Neural progenitor cell (in vitro differentiated cells): ENCODE results near the gene PCDH7. TPM values are rescaled to one million over a fixed set of nuclear protein-coding genes. Genes with fewer than 3 reads are reported as not detected.

ENCODE experiments used
- DNase-seq: peaks from one replicate; pipeline ENCODE4 v3.0.0-alpha.2; 2016; ENCODE audit warnings: low spot score
- H2AFZ ChIP-seq: fragments of 200-600 bp; sonication (generic); replicated peaks from 2 replicates; pipeline ENCODE4 v1.6.1; 2016; ENCODE audit warnings: antibody characterized with exemption
- H3F3A ChIP-seq: fragments of 200-600 bp; sonication (generic); 2 replicates; pipeline ENCODE4 v1.6.1; 2016; ENCODE audit warnings: antibody characterized with exemption, low read depth
- H3K27ac ChIP-seq: fragments of 200-600 bp; sonication (generic); 2 replicates; pipeline ENCODE4 v1.5.1; 2016; ENCODE audit warnings: mild to moderate bottlenecking
- H3K27me3 ChIP-seq: fragments of 200-600 bp; sonication (generic); 2 replicates; pipeline ENCODE4 v1.6.1; 2016; ENCODE audit warnings: mild to moderate bottlenecking, moderate library complexity
- H3K36me3 ChIP-seq: fragments of 200-600 bp; sonication (generic); 2 replicates; pipeline ENCODE4 v1.5.1; 2016
- H3K4me1 ChIP-seq: fragments of 200-600 bp; sonication (generic); 2 replicates; pipeline ENCODE4 v1.6.1; 2016; ENCODE audit warnings: mixed run types
- H3K4me2 ChIP-seq: fragments of 200-600 bp; sonication (generic); 2 replicates; pipeline ENCODE4 v1.6.1; 2016
- H3K4me3 ChIP-seq: fragments of 200-600 bp; sonication (generic); 2 replicates; pipeline ENCODE4 v1.5.1; 2016
- H3K79me2 ChIP-seq: fragments of 200-600 bp; sonication (generic); 2 replicates; pipeline ENCODE4 v1.6.1; 2016; ENCODE audit warnings: low read depth
- H3K9ac ChIP-seq: fragments of 200-600 bp; sonication (generic); 2 replicates; pipeline ENCODE4 v1.6.1; 2016
- H3K9me3 ChIP-seq: fragments of 200-600 bp; sonication (generic); 2 replicates; pipeline ENCODE4 v1.5.1; 2016; ENCODE audit warnings: low read depth
- H4K20me1 ChIP-seq: fragments of 200-600 bp; sonication (generic); 2 replicates; pipeline ENCODE4 v1.6.1; 2016; ENCODE audit warnings: low read depth
- H3K27ac Mint-ChIP-seq: 3 replicates; pipeline ENCODE4 v1.8.0; 2021; ENCODE audit warnings: mixed read lengths
- H3K27me3 Mint-ChIP-seq: 2 replicates; pipeline ENCODE4 v1.8.0; 2022; ENCODE audit warnings: low read depth, mild to moderate bottlenecking, inconsistent platforms, moderate library complexity, mixed read lengths; ENCODE audit not compliant: insufficient read depth
- H3K36me3 Mint-ChIP-seq: 3 replicates; pipeline ENCODE4 v1.8.0; 2021; ENCODE audit warnings: mixed read lengths
- H3K4me1 Mint-ChIP-seq: 3 replicates; pipeline ENCODE4 v1.8.0; 2021; ENCODE audit warnings: mixed read lengths
- H3K4me3 Mint-ChIP-seq: 3 replicates; pipeline ENCODE4 v1.8.0; 2021; ENCODE audit warnings: mild to moderate bottlenecking, moderate library complexity, mixed read lengths
- H3K9me3 Mint-ChIP-seq: 3 replicates; pipeline ENCODE4 v1.8.0; 2020; ENCODE audit warnings: mixed read lengths
- CTCF ChIP-seq: fragments of 200-600 bp; sonication (generic); IDR thresholded peaks from 2 replicates; pipeline ENCODE4 v1.5.1; 2017; ENCODE audit warnings: antibody characterized with exemption, mild to moderate bottlenecking
- EZH2 ChIP-seq: fragments of 200-600 bp; sonication (generic); IDR thresholded peaks from 2 replicates; pipeline ENCODE4 v1.6.1; 2017; ENCODE audit warnings: antibody characterized with exemption, mild to moderate bottlenecking, moderate library complexity
- EZH2phosphoT487 ChIP-seq: fragments of 200-600 bp; sonication (generic); IDR thresholded peaks from 2 replicates; pipeline ENCODE4 v1.6.1; 2017; ENCODE audit warnings: antibody characterized with exemption
- total RNA-seq: library from RNA; depleted of rRNA; stranded (reverse); fragments of >200 nt; gene quantifications from 2 replicates; pipeline ENCODE4 v1.2.3, GENCODE V29; 2015; ENCODE audit warnings: low replicate concordance

The PCDH7 gene
- total RNA-seq, 1 donor from 2014 or later: 7.9 TPM

- TF ChIP-seq EZH2 (no peak), EZH2phosphoT487 (no peak), CTCF (no peak)
- H3K27ac Mint-ChIP-seq: no peak overlapping the region
- Histone ChIP-seq H3K4me3 (no peak overlapping the region), H3K9ac (no peak overlapping the region), H2AFZ (no peak overlapping the region), H3K9me3 (no peaks in the 10 kb centered on the region), H3K4me1 (no peaks in the 10 kb centered on the region), H3F3A (no peaks in the 10 kb centered on the region), H3K79me2 (no peaks in the 10 kb centered on the region), H3K4me2 (no peak overlapping the region), H3K27ac (no peak overlapping the region), H4K20me1 (no peaks in the 10 kb centered on the region), H3K27me3 (no peaks in the 10 kb centered on the region), H3K36me3 (no peaks in the 10 kb centered on the region)
- peaks cover 2% of the 10 kb centered on the region for H3K9me3 Mint-ChIP-seq
- H3K27me3 Mint-ChIP-seq: no peaks in the 10 kb centered on the region
- no peaks in the 10 kb centered on the region for H3K4me1 Mint-ChIP-seq
- no peak overlapping the region for H3K4me3 Mint-ChIP-seq
- peaks cover 2% of the 10 kb centered on the region for H3K36me3 Mint-ChIP-seq
- DNase-seq: no peak
These were observed 35.2 kb downstream of the PCDH7 start for GRCh38 chr4:30755346-30755745.

GRCh38 chr4:30756553-30756952 is 36.4 kb downstream of the PCDH7 start:
- H3K4me3 Mint-ChIP-seq: no peak overlapping the region
- no peaks in the 10 kb centered on the region for H3K27me3 Mint-ChIP-seq
- H3K9ac ChIP-seq: no peak overlapping the region
- H3K4me1 ChIP-seq: no peaks in the 10 kb centered on the region
- no peaks in the 10 kb centered on the region for H3K36me3 ChIP-seq
- H3K36me3 Mint-ChIP-seq: peaks cover 2% of the 10 kb centered on the region
- H2AFZ ChIP-seq: no peak overlapping the region
- H3K27ac Mint-ChIP-seq: no peak overlapping the region
- no peak overlapping the region for H3K4me2 ChIP-seq
- no peaks in the 10 kb centered on the region for H3K27me3 ChIP-seq
- H3K9me3 ChIP-seq: no peaks in the 10 kb centered on the region
- no peaks in the 10 kb centered on the region for H4K20me1 ChIP-seq
- H3K4me1 Mint-ChIP-seq: peaks cover 3% of the 10 kb centered on the region
- peaks cover 2% of the 10 kb centered on the region for H3K9me3 Mint-ChIP-seq
- no peak for DNase-seq
- H3F3A ChIP-seq: no peaks in the 10 kb centered on the region
- H3K27ac ChIP-seq: no peak overlapping the region
- TF ChIP-seq EZH2: no peak
- no peak for TF ChIP-seq CTCF
- TF ChIP-seq EZH2phosphoT487: no peak
- H3K4me3 ChIP-seq: no peak overlapping the region
- H3K79me2 ChIP-seq: no peaks in the 10 kb centered on the region

- H3K27ac ChIP-seq: no peak overlapping the region
These were observed 37.2 kb downstream of the PCDH7 start for GRCh38 chr4:30757357-30757756.

More at GRCh38 chr4:30757357-30757756, 37.2 kb downstream of the PCDH7 start:
- H3K4me1 ChIP-seq: no peaks in the 10 kb centered on the region
- Mint-ChIP-seq H3K36me3 (peaks cover 2% of the 10 kb centered on the region), H3K9me3 (peaks cover 2% of the 10 kb centered on the region), H3K27ac (no peak overlapping the region), H3K4me3 (no peak overlapping the region), H3K27me3 (no peaks in the 10 kb centered on the region), H3K4me1 (peaks cover 3% of the 10 kb centered on the region)
- no peaks in the 10 kb centered on the region for H3K79me2 ChIP-seq
- no peak overlapping the region for H3K4me3 ChIP-seq
- no peaks in the 10 kb centered on the region for H3K36me3 ChIP-seq
- no peaks in the 10 kb centered on the region for H3F3A ChIP-seq
- DNase-seq: no peak
- no peak overlapping the region for H3K9ac ChIP-seq
- H4K20me1 ChIP-seq: no peaks in the 10 kb centered on the region
- H3K9me3 ChIP-seq: no peaks in the 10 kb centered on the region
- H3K4me2 ChIP-seq: no peak overlapping the region
- no peak overlapping the region for H2AFZ ChIP-seq
- no peaks in the 10 kb centered on the region for H3K27me3 ChIP-seq
- no peak for TF ChIP-seq EZH2
- no peak for TF ChIP-seq EZH2phosphoT487
- no peak for TF ChIP-seq CTCF
